Ishikawa (cell line): ENCODE data around the gene NAP1L1.

Experiments
- CEBPB ChIP-seq: IDR thresholded peaks from 2 replicates; pipeline ENCODE4 v1.6.1; 2012
- CREB1 ChIP-seq: IDR thresholded peaks from 2 replicates; pipeline ENCODE4 v1.6.1; 2012; ENCODE audit warnings: low read depth
- EGR1 ChIP-seq: IDR thresholded peaks from 2 replicates; pipeline ENCODE4 v1.6.1; 2012
- EP300 ChIP-seq: IDR thresholded peaks from 2 replicates; pipeline ENCODE4 v1.6.1; 2012; ENCODE audit warnings: borderline replicate concordance
- FOXM1 ChIP-seq: IDR thresholded peaks from 2 replicates; pipeline ENCODE4 v1.6.1; 2012; ENCODE audit warnings: low read depth, borderline replicate concordance
- MAX ChIP-seq: IDR thresholded peaks from 2 replicates; pipeline ENCODE4 v1.6.1; 2012
- NFIC ChIP-seq: IDR thresholded peaks from 2 replicates; pipeline ENCODE4 v1.6.1; 2012
- RAD21 ChIP-seq: IDR thresholded peaks from 2 replicates; pipeline ENCODE4 v1.6.1; 2012; ENCODE audit warnings: low read depth
- REST ChIP-seq: IDR thresholded peaks from 2 replicates; pipeline ENCODE4 v1.6.1; 2012; ENCODE audit warnings: low read depth, mild to moderate bottlenecking
- TAF1 ChIP-seq: IDR thresholded peaks from 2 replicates; pipeline ENCODE4 v1.6.1; 2012; ENCODE audit warnings: low read depth, mild to moderate bottlenecking
- TCF12 ChIP-seq: IDR thresholded peaks from 2 replicates; pipeline ENCODE4 v1.6.1; 2012; ENCODE audit warnings: low read depth
- TEAD4 ChIP-seq: IDR thresholded peaks from 2 replicates; pipeline ENCODE4 v1.6.1; 2012
- YY1 ChIP-seq: IDR thresholded peaks from 2 replicates; pipeline ENCODE4 v1.6.1; 2012; ENCODE audit warnings: low read depth
- ZBTB7A ChIP-seq: IDR thresholded peaks from 2 replicates; pipeline ENCODE4 v1.6.1; 2012; ENCODE audit warnings: low read depth
- TF ChIP-seq, protein P1 (sequence below): IDR thresholded peaks from 2 replicates; pipeline ENCODE4 v1.6.1; 2012

Gene NAP1L1

GRCh38 chr12:76083246-76083903 is 1.1 kb downstream of the NAP1L1 start:
- TF ChIP-seq RAD21 = no peak
- TF ChIP-seq TAF1 = no peak
- no peak for TF ChIP-seq YY1
- no peak for TF ChIP-seq CEBPB
- no peak for TF ChIP-seq EP300
- TF ChIP-seq, protein P1, sequence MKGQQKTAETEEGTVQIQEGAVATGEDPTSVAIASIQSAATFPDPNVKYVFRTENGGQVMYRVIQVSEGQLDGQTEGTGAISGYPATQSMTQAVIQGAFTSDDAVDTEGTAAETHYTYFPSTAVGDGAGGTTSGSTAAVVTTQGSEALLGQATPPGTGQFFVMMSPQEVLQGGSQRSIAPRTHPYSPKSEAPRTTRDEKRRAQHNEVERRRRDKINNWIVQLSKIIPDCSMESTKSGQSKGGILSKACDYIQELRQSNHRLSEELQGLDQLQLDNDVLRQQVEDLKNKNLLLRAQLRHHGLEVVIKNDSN = no peak
- no peak for TF ChIP-seq EGR1

GRCh38 chr12:76081909-76082308 is 2.6 kb downstream of the NAP1L1 start:
- no peak for TF ChIP-seq RAD21
- TF ChIP-seq TCF12 = no peak
- TF ChIP-seq FOXM1 = no peak
- no peak for TF ChIP-seq CEBPB
- no peak for TF ChIP-seq EGR1
- no peak for TF ChIP-seq TAF1
- TF ChIP-seq YY1 = no peak
- TF ChIP-seq EP300 = no peak
- no peak for TF ChIP-seq REST
- no peak for TF ChIP-seq CREB1
- TF ChIP-seq ZBTB7A = no peak
- no peak for TF ChIP-seq TEAD4
- TF ChIP-seq MAX = no peak

- TF ChIP-seq, protein P1 = no peak
- TF ChIP-seq ZBTB7A (no peak), RAD21 (no peak)
Observed at GRCh38 chr12:76080729-76081415, 3.6 kb downstream of the NAP1L1 start.

DNA sequence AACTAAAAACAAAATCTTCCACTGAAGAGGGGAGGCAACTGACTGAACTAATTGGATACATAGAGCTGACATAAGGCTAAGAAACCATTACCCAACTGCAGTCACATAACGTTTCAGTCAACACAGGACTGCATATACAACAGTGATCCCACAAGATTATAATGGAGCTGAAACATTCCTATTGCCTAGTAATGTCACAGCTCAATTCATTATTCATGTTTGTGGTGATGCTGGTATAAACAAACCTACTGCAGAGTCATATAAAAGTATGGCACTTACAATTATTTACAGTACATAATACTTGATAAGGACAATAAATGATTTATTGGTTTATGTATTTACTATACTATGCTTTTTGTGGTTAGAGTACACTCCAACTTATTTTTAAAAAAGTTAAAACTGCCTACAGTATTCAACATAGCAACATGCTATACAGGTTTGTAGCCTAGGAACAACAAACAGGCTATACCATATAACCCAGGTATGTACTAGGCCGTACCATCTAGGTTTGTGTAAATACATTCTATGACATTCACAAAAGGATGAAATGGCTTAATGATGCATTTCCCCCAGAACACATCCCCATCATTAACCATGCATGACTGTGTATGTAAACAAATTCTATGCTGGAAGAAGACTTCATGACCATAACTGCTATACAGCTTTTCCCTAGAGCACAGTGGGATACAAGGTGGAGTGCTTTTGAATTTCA is 4.3 kb downstream of the NAP1L1 start:
- TF ChIP-seq ZBTB7A = no peak

DNA sequence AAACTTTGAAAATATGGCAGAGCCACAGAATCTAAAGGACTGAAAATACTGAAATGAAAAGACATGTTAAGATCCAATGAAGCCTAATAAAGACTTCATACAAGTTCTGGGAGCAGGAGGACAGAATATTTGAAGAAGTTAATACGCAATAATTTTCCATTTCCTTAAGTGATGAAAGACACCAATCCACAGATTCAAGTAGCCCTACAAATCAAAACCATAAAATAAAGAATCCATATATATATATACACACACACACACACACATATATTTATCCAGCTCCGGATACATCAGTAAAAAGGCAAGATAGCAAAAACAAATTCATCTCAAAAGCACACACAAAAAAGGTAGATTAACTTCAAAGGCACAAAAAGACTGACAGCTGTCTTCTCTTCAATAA is 5.7 kb downstream of the NAP1L1 start:
- TF ChIP-seq RAD21 (no peak), TCF12 (no peak), EGR1 (no peak), ZBTB7A (no peak), FOXM1 (no peak), NFIC (no peak), CREB1 (no peak), MAX (no peak), YY1 (no peak)

DNA sequence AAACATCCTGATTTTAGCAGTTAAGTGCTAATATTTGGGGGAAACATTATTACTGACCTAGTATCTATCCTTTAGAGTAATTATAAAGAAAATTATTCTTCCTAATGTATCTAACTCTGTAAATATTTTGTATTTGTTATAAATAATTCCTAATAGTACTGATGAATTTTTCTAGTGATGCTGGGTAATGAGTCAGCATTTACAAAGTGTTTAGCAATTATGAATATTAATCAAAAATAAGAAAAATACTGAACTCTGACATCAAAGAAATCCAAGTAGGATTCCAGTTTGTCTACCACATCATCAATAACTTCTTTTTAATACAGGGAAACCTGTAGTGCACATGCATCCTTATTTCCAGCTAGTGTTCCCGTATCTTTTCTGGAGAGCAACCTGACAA is 9.0 kb downstream of the NAP1L1 start:
- TF ChIP-seq RAD21 = no peak
- TF ChIP-seq NFIC = no peak
- no peak for TF ChIP-seq FOXM1
- TF ChIP-seq REST = no peak
- no peak for TF ChIP-seq TCF12
- TF ChIP-seq, protein P1 = no peak
- TF ChIP-seq MAX = no peak
- TF ChIP-seq YY1 = no peak
- TF ChIP-seq ZBTB7A = no peak
- TF ChIP-seq CREB1 = no peak
- no peak for TF ChIP-seq CEBPB
- TF ChIP-seq TAF1 = no peak
- TF ChIP-seq TEAD4 = no peak
- TF ChIP-seq EGR1 = no peak
